ENCODE measurements around the gene EMC6.

EMC6 gene

DNA sequence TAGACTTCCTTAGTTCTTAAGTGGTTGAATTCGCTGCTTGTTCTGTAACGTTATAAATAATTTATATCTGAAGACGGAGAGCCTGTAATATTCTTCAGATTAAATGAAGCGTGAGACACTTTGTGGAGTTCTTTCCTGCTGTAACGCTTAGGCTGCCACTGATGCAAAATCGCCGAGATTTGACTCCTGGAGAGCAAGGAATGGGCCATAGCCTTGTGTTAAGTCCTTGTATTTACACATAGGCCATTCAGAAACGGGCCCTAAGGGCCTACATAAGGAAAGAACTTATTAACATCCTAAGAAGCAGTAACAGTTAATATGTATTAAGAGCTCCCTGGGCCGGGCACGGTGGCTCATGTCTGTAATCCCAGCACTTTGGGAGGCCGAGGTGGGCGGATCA is 936 bp downstream of the EMC6 start:
- no peak for DNase-seq (ENCODE audit: low spot score)

DNA sequence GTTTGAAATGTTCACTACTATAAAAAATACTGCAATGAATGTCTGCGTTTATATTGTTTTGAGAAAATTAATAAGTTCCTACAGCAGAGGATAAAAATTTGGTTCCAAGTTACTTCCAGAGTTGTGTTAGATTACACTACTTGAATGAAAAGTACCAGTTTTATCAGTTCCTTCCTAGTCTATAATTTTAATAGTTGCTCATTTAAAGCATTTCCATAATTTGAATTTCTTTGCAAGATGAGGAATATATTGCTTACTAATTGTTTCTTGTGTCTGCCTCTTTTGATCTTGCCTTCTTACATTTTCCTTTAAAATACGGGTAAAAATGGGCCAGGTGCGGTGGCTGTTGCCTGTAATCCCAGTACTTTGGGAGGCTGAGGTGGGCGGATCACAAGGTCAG is 4.0 kb downstream of the EMC6 start:
- TF ChIP-seq, protein P1, sequence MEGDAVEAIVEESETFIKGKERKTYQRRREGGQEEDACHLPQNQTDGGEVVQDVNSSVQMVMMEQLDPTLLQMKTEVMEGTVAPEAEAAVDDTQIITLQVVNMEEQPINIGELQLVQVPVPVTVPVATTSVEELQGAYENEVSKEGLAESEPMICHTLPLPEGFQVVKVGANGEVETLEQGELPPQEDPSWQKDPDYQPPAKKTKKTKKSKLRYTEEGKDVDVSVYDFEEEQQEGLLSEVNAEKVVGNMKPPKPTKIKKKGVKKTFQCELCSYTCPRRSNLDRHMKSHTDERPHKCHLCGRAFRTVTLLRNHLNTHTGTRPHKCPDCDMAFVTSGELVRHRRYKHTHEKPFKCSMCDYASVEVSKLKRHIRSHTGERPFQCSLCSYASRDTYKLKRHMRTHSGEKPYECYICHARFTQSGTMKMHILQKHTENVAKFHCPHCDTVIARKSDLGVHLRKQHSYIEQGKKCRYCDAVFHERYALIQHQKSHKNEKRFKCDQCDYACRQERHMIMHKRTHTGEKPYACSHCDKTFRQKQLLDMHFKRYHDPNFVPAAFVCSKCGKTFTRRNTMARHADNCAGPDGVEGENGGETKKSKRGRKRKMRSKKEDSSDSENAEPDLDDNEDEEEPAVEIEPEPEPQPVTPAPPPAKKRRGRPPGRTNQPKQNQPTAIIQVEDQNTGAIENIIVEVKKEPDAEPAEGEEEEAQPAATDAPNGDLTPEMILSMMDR (IDR thresholded peaks at IDR 0.05; ENCODE audit: extremely low read depth, insufficient read depth, missing control alignments), result no peak
- DNase-seq (ENCODE audit: low spot score), result no peak
- in situ Hi-C loops (cut with MboI; ENCODE audit: low pct_unique_long_range_greater_than_20kb, low sequenced_read_pairs, unreplicated experiment), result loop anchor here (10.0 to 25.0 kb wide), 2 partner anchors 152 to 635 kb away; no protein-coding TSS in a partner anchor

More for the DNA sequence above, 936 bp downstream of the EMC6 start:
- in situ Hi-C loops (cut with MboI; ENCODE audit: low pct_unique_long_range_greater_than_20kb, low sequenced_read_pairs, unreplicated experiment), result loop anchor here (25.0 kb wide), 1 partner anchor 632 kb away; no protein-coding TSS in a partner anchor
- TF ChIP-seq, protein P1 (IDR thresholded peaks at IDR 0.05; ENCODE audit: extremely low read depth, insufficient read depth, missing control alignments), result no peak

DNA sequence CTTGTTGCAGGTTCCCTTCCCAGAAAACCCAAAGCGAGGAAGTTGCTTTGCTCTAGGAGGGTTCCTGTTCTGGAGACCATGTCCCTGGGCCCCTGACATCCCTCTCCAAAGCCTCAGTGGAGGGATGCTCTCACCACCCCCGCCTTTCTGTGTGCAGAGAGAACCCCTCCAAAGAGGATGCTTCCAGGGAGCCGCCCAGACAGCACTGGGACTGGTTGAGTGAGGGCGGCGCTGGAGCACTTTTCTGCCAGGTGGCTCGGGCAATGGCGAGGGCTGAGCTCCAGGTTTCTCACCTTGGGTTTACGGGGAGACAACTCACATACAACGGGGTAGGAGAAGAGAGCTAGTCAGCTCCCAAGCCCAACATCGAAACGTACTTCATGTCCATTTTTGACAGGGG is 7.3 kb downstream of the EMC6 start:
- DNase-seq (ENCODE audit: low spot score), result no peak
- TF ChIP-seq, protein P1 (IDR thresholded peaks at IDR 0.05; ENCODE audit: extremely low read depth, insufficient read depth, missing control alignments), result no peak
- in situ Hi-C loops (cut with MboI; ENCODE audit: low pct_unique_long_range_greater_than_20kb, low sequenced_read_pairs, unreplicated experiment), result loop anchor here (10.0 kb wide), 1 partner anchor 149 kb away; no protein-coding TSS in a partner anchor

DNA sequence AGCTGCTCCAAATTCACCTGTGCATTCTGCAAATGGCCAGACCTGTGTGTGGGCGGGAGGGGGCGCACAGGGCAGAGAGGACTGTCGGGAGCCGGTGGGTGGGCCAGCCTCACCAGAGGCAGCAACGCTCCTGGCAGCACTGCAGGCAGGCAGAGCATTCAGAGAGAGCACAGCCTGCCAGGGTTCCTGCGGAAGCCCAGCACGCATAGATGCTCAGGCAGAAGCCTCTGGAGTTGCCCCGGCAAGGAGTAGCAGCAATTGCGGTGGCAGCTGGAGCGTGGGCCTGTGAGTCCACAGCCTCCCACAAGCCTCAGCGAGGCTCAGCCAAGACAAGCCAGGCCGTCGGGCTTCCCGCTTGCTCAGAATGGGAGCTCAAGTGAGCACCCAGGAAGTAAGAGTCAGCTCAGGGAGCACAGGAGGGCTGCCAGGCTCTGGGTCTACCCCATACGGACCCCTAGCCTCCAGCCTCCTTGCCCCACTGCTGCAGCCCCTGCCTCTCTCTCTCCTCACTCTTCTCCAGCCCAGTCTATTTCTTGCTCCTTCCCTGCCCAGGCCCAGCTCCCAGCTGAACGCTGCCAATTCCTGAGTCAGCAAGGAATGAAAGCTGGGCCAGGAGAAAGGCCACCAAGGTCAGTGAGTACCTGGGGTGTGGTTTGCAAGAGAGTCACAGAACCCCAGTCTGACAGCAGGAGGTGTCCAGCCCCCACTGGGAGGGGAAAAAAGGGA is 9.6 kb downstream of the EMC6 start:
- no peak for DNase-seq (ENCODE audit: low spot score)
- in situ Hi-C loops (cut with MboI; ENCODE audit: low pct_unique_long_range_greater_than_20kb, low sequenced_read_pairs, unreplicated experiment), result loop anchor here (10.0 kb wide), 1 partner anchor 147 kb away; no protein-coding TSS in a partner anchor
- TF ChIP-seq, protein P1 (IDR thresholded peaks at IDR 0.05; ENCODE audit: extremely low read depth, insufficient read depth, missing control alignments), result no peak

- no peak for DNase-seq (ENCODE audit: low spot score)
- TF ChIP-seq, protein P1 (IDR thresholded peaks at IDR 0.05; ENCODE audit: extremely low read depth, insufficient read depth, missing control alignments), result no peak
- in situ Hi-C loops (cut with MboI; ENCODE audit: low pct_unique_long_range_greater_than_20kb, low sequenced_read_pairs, unreplicated experiment), result loop anchor here (10.0 kb wide), 1 partner anchor 146 kb away; no protein-coding TSS in a partner anchor
Measured at GRCh38 chr17:3678821-3679530, 10.4 kb downstream of the EMC6 start.

DNA sequence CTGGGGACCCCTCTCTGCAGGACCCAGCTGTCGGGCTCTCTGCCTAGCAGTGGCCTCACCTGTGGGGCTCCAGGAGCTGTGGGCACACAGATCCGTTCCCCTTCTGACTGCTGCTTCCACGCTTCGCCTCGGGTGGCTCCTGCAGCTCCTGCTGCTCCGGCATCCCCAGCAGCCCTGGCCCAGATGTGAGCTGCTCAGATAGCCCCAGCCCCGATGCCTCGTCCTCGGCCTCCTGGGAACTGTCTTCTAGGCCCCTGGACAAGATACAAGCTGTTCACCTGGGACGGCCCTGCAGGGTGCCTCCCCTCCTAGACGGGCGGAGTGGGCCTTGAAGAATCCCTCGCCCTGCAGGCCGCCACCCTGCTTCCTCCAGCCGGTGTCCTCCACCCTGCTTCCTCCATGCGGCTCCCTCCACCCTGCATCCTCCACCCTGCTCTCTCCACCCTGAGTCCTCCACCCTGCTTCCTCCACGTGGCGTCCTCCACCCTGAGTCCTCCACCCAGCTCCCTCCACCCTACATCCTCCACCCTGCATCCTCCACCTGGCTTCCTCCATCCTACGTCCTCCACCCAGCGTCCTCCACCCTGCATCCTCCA is 11.0 kb downstream of the EMC6 start:
- in situ Hi-C loops (cut with MboI; ENCODE audit: low pct_unique_long_range_greater_than_20kb, low sequenced_read_pairs, unreplicated experiment), result loop anchor here (10.0 kb wide), 2 partner anchors 55 to 145 kb away; no protein-coding TSS in a partner anchor
- TF ChIP-seq, protein P1 (IDR thresholded peaks at IDR 0.05; ENCODE audit: extremely low read depth, insufficient read depth, missing control alignments), result no peak
- DNase-seq (ENCODE audit: low spot score), result no peak
